Lung (tissue), 12 donors: ENCODE data around the gene RABGAP1L. TPM values are rescaled to one million over a fixed set of nuclear protein-coding genes. Genes with fewer than 3 reads are reported as not detected.

ENCODE experiments used
- ATAC-seq: fragments of 200-7000 bp; cut with Tn5 transposase; one replicate; pipeline ENCODE4 v1.9.1; 2020; ENCODE audit warnings: moderate number of reproducible peaks; ENCODE audit not compliant: insufficient read depth, low FRiP score
- DNase-seq, 3 donors: peaks; one replicate each; pipeline ENCODE4 v3.0.0-alpha.2; 2013 to 2017
- H3K27ac ChIP-seq, 2 donors: one replicate each; pipeline ENCODE4 v1.5.1; 2013; ENCODE audit warnings: mild to moderate bottlenecking in 2 of 2, moderate library complexity in 2 of 2, control low read depth in 1 of 2, inconsistent platforms in 1 of 2, low read depth in 1 of 2, low read length in 1 of 2
- H3K27me3 ChIP-seq, 3 donors: one replicate each; pipeline ENCODE4 v1.5.1; 2013; ENCODE audit warnings: low read length in 2 of 3; ENCODE audit not compliant: control insufficient read depth in 3 of 3, insufficient read depth in 3 of 3
- H3K36me3 ChIP-seq, 4 donors: one replicate each; pipeline ENCODE4 v1.5.1; 2013; ENCODE audit warnings: low read length in 4 of 4, mild to moderate bottlenecking in 1 of 4, moderate library complexity in 1 of 4; ENCODE audit not compliant: control insufficient read depth in 4 of 4, insufficient read depth in 4 of 4
- H3K4me1 ChIP-seq, 5 donors: one replicate each; pipeline ENCODE4 v1.5.1; 2013; ENCODE audit warnings: low read length in 5 of 5, mild to moderate bottlenecking in 2 of 5, moderate library complexity in 1 of 5; ENCODE audit not compliant: control insufficient read depth in 5 of 5, insufficient read depth in 5 of 5
- H3K4me3 ChIP-seq: one replicate; pipeline ENCODE4 v1.5.1; 2013; ENCODE audit warnings: mild to moderate bottlenecking, control low read depth, moderate library complexity
- H3K9ac ChIP-seq, 2 donors: one replicate each; pipeline ENCODE4 v1.5.1; 2013; ENCODE audit warnings: low read length in 2 of 2, control low read depth in 1 of 2; ENCODE audit not compliant: insufficient read depth in 1 of 2
- H3K9me3 ChIP-seq, 4 donors: one replicate each; pipeline ENCODE4 v1.5.1; 2013; ENCODE audit warnings: low read length in 3 of 4, mild to moderate bottlenecking in 1 of 4, moderate library complexity in 1 of 4; ENCODE audit not compliant: control insufficient read depth in 4 of 4, insufficient read depth in 3 of 4
- WGBS, 2 donors: extraction: QIAGEN DNeasy Blood & Tissue Kit; methylation state at CpG; one replicate each; pipeline ENCODE4 v1.1.7; 2013; 5-methylcytosine and 5-hydroxymethylcytosine counted together
- polyA plus RNA-seq, 2 donors: library from polyadenylated mRNA; stranded (reverse); fragments of 200-250 nt; gene quantifications; one replicate each; pipeline ENCODE4 v1.2.1, GENCODE V29; 2013
- total RNA-seq, 2 donors: library from RNA; depleted of rRNA in 1 of 2; stranded (reverse); fragments of >200 nt in 1 of 2; gene quantifications; one replicate each; pipeline ENCODE4 v1.2.1, GENCODE V29; 2014 to 2021
- TF ChIP-seq, protein P1 (sequence below): IDR thresholded peaks from 2 replicates; pipeline ENCODE4 v1.5.1; 2012; ENCODE audit warnings: mild to moderate bottlenecking; ENCODE audit errors: control extremely low read depth, extremely low read depth
- donor health status: control.
- donor health status: control.
- donor health status: Bipolar disorder and iron deficiency.
- donor health status: healthy.
- donor health status: DM: yes; HTN: yes; CAD: no.

RABGAP1L gene
- total and polyA plus RNA-seq, 4 donors = 16.0 to 123 (median 44.5) TPM

DNA sequence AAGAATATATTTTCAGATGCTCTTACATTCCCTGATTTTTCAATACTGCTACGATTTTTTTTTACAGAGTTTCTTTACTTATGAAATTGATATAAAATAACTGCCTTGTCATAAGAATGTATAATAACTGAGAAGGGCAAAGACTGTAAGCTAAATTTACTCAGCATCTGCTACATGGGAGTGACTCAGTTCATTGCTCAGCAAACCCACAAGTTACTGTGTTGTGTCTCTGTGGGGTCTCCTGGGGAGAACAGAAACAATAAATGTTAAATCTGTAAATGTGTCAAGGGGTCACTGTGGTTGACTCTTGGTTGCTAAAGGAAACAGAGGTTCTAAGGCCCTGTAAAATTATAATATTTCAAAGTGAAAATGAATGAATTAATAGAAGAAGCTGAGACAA, 630.1 kb downstream of the RABGAP1L start:
- Histone ChIP-seq H3K4me3 (no peak overlapping the region), H3K4me1 (peaks cover 0 to 4% (median 0%) of the 10 kb centered on the region in 5 donors), H3K27me3 (no peaks in the 10 kb centered on the region), H3K9me3 (no peaks in the 10 kb centered on the region), H3K27ac (no peak overlapping the region), H3K9ac (no peak overlapping the region), H3K36me3 (no peaks in the 10 kb centered on the region)
- DNase-seq = no peak
- no peak for ATAC-seq
- TF ChIP-seq, protein P1, sequence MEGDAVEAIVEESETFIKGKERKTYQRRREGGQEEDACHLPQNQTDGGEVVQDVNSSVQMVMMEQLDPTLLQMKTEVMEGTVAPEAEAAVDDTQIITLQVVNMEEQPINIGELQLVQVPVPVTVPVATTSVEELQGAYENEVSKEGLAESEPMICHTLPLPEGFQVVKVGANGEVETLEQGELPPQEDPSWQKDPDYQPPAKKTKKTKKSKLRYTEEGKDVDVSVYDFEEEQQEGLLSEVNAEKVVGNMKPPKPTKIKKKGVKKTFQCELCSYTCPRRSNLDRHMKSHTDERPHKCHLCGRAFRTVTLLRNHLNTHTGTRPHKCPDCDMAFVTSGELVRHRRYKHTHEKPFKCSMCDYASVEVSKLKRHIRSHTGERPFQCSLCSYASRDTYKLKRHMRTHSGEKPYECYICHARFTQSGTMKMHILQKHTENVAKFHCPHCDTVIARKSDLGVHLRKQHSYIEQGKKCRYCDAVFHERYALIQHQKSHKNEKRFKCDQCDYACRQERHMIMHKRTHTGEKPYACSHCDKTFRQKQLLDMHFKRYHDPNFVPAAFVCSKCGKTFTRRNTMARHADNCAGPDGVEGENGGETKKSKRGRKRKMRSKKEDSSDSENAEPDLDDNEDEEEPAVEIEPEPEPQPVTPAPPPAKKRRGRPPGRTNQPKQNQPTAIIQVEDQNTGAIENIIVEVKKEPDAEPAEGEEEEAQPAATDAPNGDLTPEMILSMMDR = no peak
- WGBS, 2 donors = 58 to 68% methylated on average over 1 of the region's 1 CpG

DNA sequence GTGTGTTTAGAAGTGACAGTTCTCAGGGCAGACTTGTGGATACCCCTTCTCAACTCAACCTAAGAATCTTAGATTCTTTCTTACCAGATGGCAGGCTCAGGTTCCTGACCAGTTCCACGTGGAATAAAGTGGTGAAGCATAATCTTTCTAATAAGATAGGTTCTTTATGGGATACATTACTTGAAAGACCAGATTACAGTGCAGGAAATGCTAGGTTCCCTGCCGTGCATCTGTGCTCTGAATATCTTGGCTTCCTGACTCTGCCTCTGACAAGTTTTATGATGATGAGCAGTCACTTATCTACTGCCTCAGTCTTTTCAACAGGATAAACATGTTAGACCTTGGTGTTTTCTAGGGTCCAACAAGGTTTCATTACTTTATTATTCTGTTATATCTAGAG, 632.5 kb downstream of the RABGAP1L start:
- WGBS, 2 donors = 32 to 39% methylated on average over 2 of the region's 2 CpGs
- Histone ChIP-seq H3K4me3 (no peak overlapping the region), H3K4me1 (peaks cover 0 to 4% (median 0%) of the 10 kb centered on the region in 5 donors), H3K9ac (no peak overlapping the region), H3K27ac (no peak overlapping the region), H3K36me3 (no peaks in the 10 kb centered on the region), H3K27me3 (no peaks in the 10 kb centered on the region), H3K9me3 (no peaks in the 10 kb centered on the region)
- ATAC-seq (no peak), DNase-seq (no peak)
- TF ChIP-seq, protein P1 = no peak

DNA sequence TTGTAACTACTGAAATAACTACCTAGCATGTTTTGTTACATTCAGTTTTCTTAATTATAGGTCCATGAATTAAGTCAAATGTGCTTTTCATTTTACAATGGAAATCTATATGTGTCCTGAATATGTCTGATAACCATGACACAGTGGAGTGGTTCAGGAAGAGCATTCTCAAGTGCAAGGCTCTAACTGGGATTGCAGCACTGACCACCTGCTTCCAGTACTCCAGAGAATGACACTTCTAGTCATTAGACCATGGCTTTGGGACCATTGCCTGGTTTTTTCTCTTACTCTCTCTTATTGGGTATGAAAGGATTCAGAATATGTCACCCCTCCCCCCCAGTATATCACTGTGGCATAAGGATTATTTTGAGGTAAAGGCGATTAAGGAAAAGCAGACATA, 635.5 kb downstream of the RABGAP1L start:
- Histone ChIP-seq H3K27me3 (no peaks in the 10 kb centered on the region), H3K9me3 (no peaks in the 10 kb centered on the region), H3K4me3 (no peak overlapping the region), H3K36me3 (no peaks in the 10 kb centered on the region), H3K4me1 (peaks cover 0 to 6% (median 0%) of the 10 kb centered on the region in 5 donors), H3K27ac (no peak overlapping the region), H3K9ac (no peak overlapping the region)
- TF ChIP-seq, protein P1 = no peak
- DNase-seq (no peak), ATAC-seq (no peak)
- WGBS, 2 donors = 95 to 98% methylated on average over 1 of the region's 1 CpG

DNA sequence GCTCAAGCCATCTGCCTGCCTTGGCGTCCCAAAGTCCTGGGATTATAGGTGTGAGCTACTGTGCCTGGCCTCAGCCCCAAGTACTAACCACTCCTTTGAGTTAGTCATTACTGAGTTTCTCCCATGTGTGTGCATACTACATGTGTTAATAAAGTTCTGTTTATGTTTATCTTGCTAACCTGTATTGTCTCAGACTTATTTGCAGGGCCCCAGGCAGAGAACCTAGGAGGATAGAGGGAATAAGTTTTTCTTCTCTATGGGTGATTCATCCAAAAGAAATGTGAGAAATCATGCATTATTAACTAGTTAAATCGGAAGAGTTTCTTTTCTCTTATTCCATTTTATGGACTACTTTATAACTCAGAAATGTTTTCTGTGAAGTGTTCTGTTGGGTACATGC, 636.5 kb downstream of the RABGAP1L start:
- Histone ChIP-seq H3K9me3 (no peaks in the 10 kb centered on the region), H3K4me1 (peaks cover 0 to 11% (median 3%) of the 10 kb centered on the region in 5 donors), H3K9ac (no peak overlapping the region), H3K27ac (no peak overlapping the region), H3K4me3 (no peak overlapping the region), H3K27me3 (no peaks in the 10 kb centered on the region), H3K36me3 (no peaks in the 10 kb centered on the region)
- ATAC-seq = no peak
- no peak for DNase-seq
- TF ChIP-seq, protein P1 = no peak
- 99% methylated on average over 2 of the region's 2 CpGs for WGBS, 2 donors
